OCI-LY3 (cell line): ENCODE results near the gene TPP1.

Experiments
- CTCF ChIP-seq: fragments of 200-600, 300-600 bp; sonication (generic); IDR thresholded peaks from 2 replicates; pipeline ENCODE4 v1.5.1; 2014; ENCODE audit warnings: antibody characterized with exemption, low read length, low read depth
- EZH2phosphoT487 ChIP-seq: fragments of 200-600 bp; shearing (Covaris generic); IDR thresholded peaks from 2 replicates; pipeline ENCODE4 v1.6.1; 2018; ENCODE audit warnings: antibody characterized with exemption, mixed run types, low read depth

GRCh38 chr11:6602096-6602940, 16.9 kb downstream of the TPP1 start:
- TF ChIP-seq CTCF (no peak), EZH2phosphoT487 (no peak)
